Medulla oblongata (tissue), 1 donor: ENCODE results near the gene ROR2.
A peak's percentile ranks its signal among the peaks of the same experiment; 100 is the strongest.

Experiments used
- DNase-seq: peaks from one replicate; pipeline ENCODE4 v3.0.0-alpha.2; 2015; ENCODE audit errors: extremely low spot score

Gene ROR2

GRCh38 chr9:91776409-91777291 lies 173.4 kb downstream of the ROR2 start:
- no peak for DNase-seq

GRCh38 chr9:91775708-91776028 lies 174.4 kb downstream of the ROR2 start:
- no peak for DNase-seq

GRCh38 chr9:91775011-91775707 lies 174.9 kb downstream of the ROR2 start:
- peak; percentile 61 for DNase-seq

GRCh38 chr9:91773156-91773555 lies 176.9 kb downstream of the ROR2 start:
- no peak for DNase-seq

GRCh38 chr9:91771864-91772263 lies 178.2 kb downstream of the ROR2 start:
- no peak for DNase-seq

GRCh38 chr9:91771027-91771426 lies 179.0 kb downstream of the ROR2 start:
- DNase-seq = no peak

GRCh38 chr9:91770229-91770628 lies 179.8 kb downstream of the ROR2 start:
- DNase-seq = no peak

GRCh38 chr9:91768977-91769916 lies 180.8 kb downstream of the ROR2 start:
- DNase-seq = no peak

- no peak for DNase-seq
These were observed 181.5 kb downstream of the ROR2 start for GRCh38 chr9:91768507-91768906.

- no peak for DNase-seq
These were observed 183.5 kb downstream of the ROR2 start for GRCh38 chr9:91766315-91767069.

- DNase-seq = no peak
These were observed 184.7 kb downstream of the ROR2 start for GRCh38 chr9:91765296-91765695.

- DNase-seq = no peak
These were observed 185.4 kb downstream of the ROR2 start for GRCh38 chr9:91764661-91765060.

- no peak for DNase-seq
These were observed 188.7 kb downstream of the ROR2 start for GRCh38 chr9:91761362-91761761.

GRCh38 chr9:91760906-91761305 lies 189.1 kb downstream of the ROR2 start:
- DNase-seq = no peak

GRCh38 chr9:91758491-91758981 lies 191.5 kb downstream of the ROR2 start:
- DNase-seq = no peak

- no peak for DNase-seq
These were observed 192.2 kb downstream of the ROR2 start for GRCh38 chr9:91757782-91758181.

GRCh38 chr9:91756510-91756780 lies 193.6 kb downstream of the ROR2 start:
- DNase-seq = no peak

GRCh38 chr9:91755761-91756509 lies 194.1 kb downstream of the ROR2 start:
- DNase-seq = no peak

- no peak for DNase-seq
These were observed 196.3 kb downstream of the ROR2 start for GRCh38 chr9:91753711-91754110.

- DNase-seq = no peak
These were observed 198.1 kb downstream of the ROR2 start for GRCh38 chr9:91751922-91752321.

- DNase-seq = peak; percentile 19
These were observed 199.7 kb downstream of the ROR2 start for GRCh38 chr9:91750343-91750742.
